CD4-positive, alpha-beta memory T cell (primary cell): Measurements from ENCODE around the gene CSTPP1. TPM values are rescaled to one million over a fixed set of nuclear protein-coding genes. Genes with fewer than 3 reads are reported as not detected.
A peak's percentile ranks its signal among the peaks of the same experiment; 100 is the strongest.

Source experiments
- CTCF ChIA-PET: fragments of 350-600 bp; sonication (Branson Sonifier 250); formaldehyde crosslinking; loops from one replicate; lab custom pipeline; 2021; ENCODE audit warnings: inconsistent platforms; ENCODE audit not compliant: partially characterized antibody; lab: Charles Lee
- POLR2A ChIA-PET: fragments of 350-600 bp; sonication (Branson Sonifier 250); formaldehyde crosslinking; loops from one replicate; lab custom pipeline; 2021; ENCODE audit not compliant: partially characterized antibody; lab: Charles Lee
- DNase-seq, 5 donors: peaks; one replicate each; pipeline versions ENCODE4 v3.0.0 to v3.0.0-alpha.2; 2020 to 2022; ENCODE audit warnings: mixed read lengths in 1 of 5
- H3K27ac ChIP-seq: one replicate; pipeline ENCODE4 v1.7.0; 2013; ENCODE audit warnings: low read depth, low read length
- H3K27me3 ChIP-seq: 2 replicates; pipeline ENCODE4 v1.7.0; 2013; ENCODE audit warnings: mild to moderate bottlenecking, low read length, moderate library complexity; ENCODE audit not compliant: insufficient read depth
- H3K36me3 ChIP-seq: 2 replicates; pipeline ENCODE4 v1.7.0; 2013; ENCODE audit warnings: mild to moderate bottlenecking, low read length, moderate library complexity; ENCODE audit not compliant: insufficient read depth
- H3K4me1 ChIP-seq: 2 replicates; pipeline ENCODE4 v1.7.0; 2013; ENCODE audit warnings: mild to moderate bottlenecking, low read length, moderate library complexity; ENCODE audit not compliant: insufficient read depth
- H3K4me3 ChIP-seq, 2 donors: one replicate each; pipeline ENCODE4 v1.7.0; 2013; ENCODE audit warnings: low read length in 2 of 2, mild to moderate bottlenecking in 1 of 2
- H3K9me3 ChIP-seq, 2 donors: one replicate each; pipeline ENCODE4 v1.7.0; 2013; ENCODE audit warnings: low read length in 2 of 2, control low read depth in 1 of 2; ENCODE audit not compliant: control insufficient read depth in 1 of 2
- H3K27ac Mint-ChIP-seq, 7 donors: one replicate each; pipeline ENCODE4 v1.8.0; 2020 to 2021; ENCODE audit warnings: mixed read lengths in 7 of 7, mild to moderate bottlenecking in 6 of 7, inconsistent platforms in 3 of 7, moderate library complexity in 3 of 7
- H3K27me3 Mint-ChIP-seq, 2 donors: one replicate each; pipeline ENCODE4 v1.8.0; 2020 to 2021; ENCODE audit warnings: mixed read lengths in 2 of 2
- H3K36me3 Mint-ChIP-seq, 2 donors: one replicate each; pipeline ENCODE4 v1.8.0; 2020 to 2021; ENCODE audit warnings: mixed read lengths in 2 of 2, inconsistent platforms in 1 of 2, mild to moderate bottlenecking in 1 of 2
- H3K4me1 Mint-ChIP-seq, 4 donors: one replicate each; pipeline ENCODE4 v1.8.0; 2020 to 2021; ENCODE audit warnings: mixed read lengths in 4 of 4, mild to moderate bottlenecking in 1 of 4
- H3K4me3 Mint-ChIP-seq, 8 donors: one replicate each; pipeline ENCODE4 v1.8.0; 2020 to 2021; ENCODE audit warnings: mixed read lengths in 8 of 8, mild to moderate bottlenecking in 7 of 8, moderate library complexity in 6 of 8, inconsistent platforms in 3 of 8
- H3K9me3 Mint-ChIP-seq, 8 donors: one replicate each; pipeline ENCODE4 v1.8.0; 2020 to 2021; ENCODE audit warnings: mixed read lengths in 8 of 8, mild to moderate bottlenecking in 5 of 8, inconsistent platforms in 3 of 8, moderate library complexity in 1 of 8
- intact Hi-C: fragments of 100-400 bp; cut with micrococcal nuclease; formaldehyde crosslinking; loops from one replicate; pipeline ENCODE4 v1.15.1; 2023
- polyA plus RNA-seq, 2 donors: library from polyadenylated mRNA; unstranded; fragments of 300-500 nt; fragmentation: Illumina TruSeq; gene quantifications; one replicate each; pipeline ENCODE4 v1.2.3, GENCODE V29; 2021
- total RNA-seq, 2 experiments: library from RNA; stranded (reverse); gene quantifications; one replicate each; pipeline ENCODE4 v1.2.3, GENCODE V29; 2021

The CSTPP1 gene
- total and polyA plus RNA-seq, 4 experiments from 2014 or later = 12.4 to 24.3 (median 17.8) TPM

DNA sequence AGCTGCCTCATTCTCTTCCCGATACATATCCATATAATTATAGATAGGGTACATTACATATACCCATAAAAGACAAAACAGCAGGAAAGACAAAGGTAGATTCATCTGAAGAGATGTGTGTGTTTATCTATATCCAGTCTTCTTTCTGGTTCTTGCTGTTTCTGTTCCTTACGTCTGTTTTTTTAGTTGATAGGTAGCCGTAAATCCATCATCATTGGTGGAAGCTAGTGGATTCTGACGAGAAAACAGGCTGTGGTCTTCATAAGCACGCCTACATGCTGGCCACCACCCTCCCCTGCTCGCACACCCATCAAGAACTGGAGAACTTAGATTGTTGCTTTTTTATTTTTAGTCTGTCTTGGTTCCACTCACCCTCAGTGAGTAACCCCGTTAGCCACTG lies 188.5 kb downstream of the CSTPP1 start:
- Histone ChIP-seq H3K4me1 (no peaks in the 10 kb centered on the region), H3K4me3 (no peak overlapping the region), H3K27me3 (no peaks in the 10 kb centered on the region), H3K36me3 (no peaks in the 10 kb centered on the region), H3K27ac (no peak overlapping the region), H3K9me3 (no peaks in the 10 kb centered on the region)
- CTCF ChIA-PET = interaction anchor here (1.6 kb wide), 1 partner anchor 28 kb away, joined by 3 read pairs; no protein-coding TSS in a partner anchor
- peak overlapping the region in 1 of 7 donors; percentile 68 for H3K27ac Mint-ChIP-seq
- no peaks in the 10 kb centered on the region for H3K27me3 Mint-ChIP-seq
- H3K9me3 Mint-ChIP-seq = no peaks in the 10 kb centered on the region
- H3K4me3 Mint-ChIP-seq = no peak overlapping the region
- H3K4me1 Mint-ChIP-seq = no peaks in the 10 kb centered on the region
- POLR2A ChIA-PET = interaction anchor here (0.6 kb wide), 1 partner anchor 30 kb away, joined by 3 read pairs; no protein-coding TSS in a partner anchor
- no peak for DNase-seq
- H3K36me3 Mint-ChIP-seq = no peaks in the 10 kb centered on the region
- intact Hi-C loops = no loop called here

DNA sequence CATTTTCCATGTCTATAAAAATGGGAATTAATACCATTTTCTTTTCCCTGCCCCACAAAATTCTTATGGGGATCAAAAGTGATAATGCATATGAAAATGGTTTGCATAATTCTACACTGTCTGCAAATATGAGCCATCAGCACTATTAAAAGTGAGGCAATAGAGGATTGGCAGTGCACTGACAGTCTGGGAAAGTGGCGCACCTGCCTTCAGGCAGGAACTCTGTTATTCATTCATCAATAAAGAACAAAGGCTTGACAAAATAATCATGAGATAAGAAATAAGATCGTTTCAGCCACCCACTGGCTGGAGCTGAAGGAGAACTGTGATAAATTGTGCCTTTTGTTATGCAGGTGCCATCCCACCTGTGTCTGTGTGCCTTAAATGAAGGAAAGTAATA lies 190.7 kb downstream of the CSTPP1 start:
- H3K27me3 ChIP-seq = no peaks in the 10 kb centered on the region
- H3K4me3 ChIP-seq = no peak overlapping the region
- no peaks in the 10 kb centered on the region for H3K9me3 ChIP-seq
- Mint-ChIP-seq H3K36me3 (no peaks in the 10 kb centered on the region), H3K9me3 (no peaks in the 10 kb centered on the region), H3K4me3 (no peak overlapping the region), H3K4me1 (no peaks in the 10 kb centered on the region), H3K27ac (no peak overlapping the region), H3K27me3 (no peaks in the 10 kb centered on the region)
- H3K4me1 ChIP-seq = no peaks in the 10 kb centered on the region
- H3K36me3 ChIP-seq = no peaks in the 10 kb centered on the region
- DNase-seq = no peak
- ChIA-PET CTCF (no interaction called here), POLR2A (no interaction called here)
- no peak overlapping the region for H3K27ac ChIP-seq
- intact Hi-C loops = no loop called here

DNA sequence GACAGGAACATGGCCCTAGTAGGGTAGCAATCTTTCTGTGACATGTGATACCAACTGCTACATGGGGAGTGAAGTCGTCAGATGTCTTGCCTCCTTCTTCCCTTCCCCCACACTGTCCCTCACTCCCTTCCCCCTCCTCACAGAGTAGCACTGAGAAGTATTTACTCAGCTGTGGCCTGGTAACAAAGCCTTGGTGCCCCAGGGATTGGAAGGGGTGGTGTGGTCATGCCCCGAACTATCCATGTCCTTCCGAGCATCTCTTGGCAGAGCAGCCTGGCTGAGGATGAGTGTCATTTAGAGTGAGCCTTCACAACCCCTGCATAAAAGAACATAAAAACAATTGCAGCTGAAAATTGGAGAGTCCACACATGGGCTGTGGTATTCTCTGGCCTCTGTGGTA lies 194.0 kb downstream of the CSTPP1 start:
- no peak overlapping the region for H3K4me3 Mint-ChIP-seq

DNA sequence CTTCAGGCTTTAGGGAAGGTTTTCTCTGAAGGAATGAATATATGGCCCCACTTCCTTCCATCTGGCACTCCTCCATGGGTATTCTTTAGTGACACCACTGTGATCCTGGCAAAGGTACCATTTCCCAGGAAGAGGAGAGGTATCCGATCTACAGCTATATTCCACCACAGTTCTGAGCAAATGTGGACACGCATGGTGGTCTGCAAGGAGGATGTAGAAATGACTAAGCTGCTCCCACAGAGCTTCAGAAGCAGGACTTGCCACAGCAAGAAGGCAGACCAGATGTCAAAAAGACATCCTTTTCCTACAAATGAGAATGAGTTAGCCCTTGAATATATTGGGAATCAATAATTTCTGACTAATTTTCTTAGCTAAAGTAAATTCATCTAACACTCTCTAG lies 194.6 kb downstream of the CSTPP1 start:
- H3K27me3 ChIP-seq = no peaks in the 10 kb centered on the region
- DNase-seq = no peak
- H3K4me1 Mint-ChIP-seq = no peaks in the 10 kb centered on the region
- no peaks in the 10 kb centered on the region for H3K4me1 ChIP-seq
- no peaks in the 10 kb centered on the region for H3K9me3 Mint-ChIP-seq
- POLR2A ChIA-PET = no interaction called here
- no peak overlapping the region for H3K27ac ChIP-seq
- H3K27ac Mint-ChIP-seq = no peak overlapping the region
- intact Hi-C loops = no loop called here
- CTCF ChIA-PET = interaction anchor here (0.6 to 3.8 kb wide), 3 partner anchors 15 to 22 kb away, joined by 3 to 20 read pairs (median 3); no protein-coding TSS in a partner anchor
- H3K36me3 ChIP-seq = no peaks in the 10 kb centered on the region
- H3K4me3 ChIP-seq = no peak overlapping the region
- no peaks in the 10 kb centered on the region for H3K27me3 Mint-ChIP-seq
- no peaks in the 10 kb centered on the region for H3K9me3 ChIP-seq
- no peaks in the 10 kb centered on the region for H3K36me3 Mint-ChIP-seq
- H3K4me3 Mint-ChIP-seq = no peak overlapping the region

More for the DNA sequence above, 194.0 kb downstream of the CSTPP1 start:
- Histone ChIP-seq H3K36me3 (no peaks in the 10 kb centered on the region), H3K9me3 (no peaks in the 10 kb centered on the region), H3K4me1 (no peaks in the 10 kb centered on the region), H3K27ac (no peak overlapping the region), H3K27me3 (no peaks in the 10 kb centered on the region), H3K4me3 (no peak overlapping the region)
- intact Hi-C loops = no loop called here
- no peak for DNase-seq
- H3K36me3 Mint-ChIP-seq = no peaks in the 10 kb centered on the region
- no peaks in the 10 kb centered on the region for H3K27me3 Mint-ChIP-seq
- no peaks in the 10 kb centered on the region for H3K4me1 Mint-ChIP-seq
- no peak overlapping the region for H3K27ac Mint-ChIP-seq
- no peaks in the 10 kb centered on the region for H3K9me3 Mint-ChIP-seq
- CTCF ChIA-PET = interaction anchor here (3.8 kb wide), 1 partner anchor 22 kb away, joined by 20 read pairs; no protein-coding TSS in a partner anchor
- POLR2A ChIA-PET = no interaction called here

DNA sequence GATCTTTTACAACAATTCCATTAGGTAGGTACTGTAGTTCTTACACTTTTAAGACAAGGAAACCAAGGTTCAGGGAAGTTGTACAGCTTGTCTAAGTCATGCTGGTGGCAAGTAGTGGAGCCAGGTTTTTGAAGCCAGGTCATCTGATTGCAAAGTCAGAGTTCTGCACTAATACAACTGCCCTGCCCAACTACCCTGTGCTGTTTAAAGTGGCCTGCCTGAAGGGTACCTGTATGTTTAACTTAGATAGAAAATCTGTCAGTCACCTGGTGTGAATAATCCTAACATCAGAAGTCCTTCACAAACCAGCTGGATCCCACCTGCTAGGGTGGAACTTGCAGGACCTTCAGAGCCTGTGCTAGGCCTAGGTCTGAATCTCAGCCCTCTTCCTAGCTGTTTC lies 195.9 kb downstream of the CSTPP1 start:
- intact Hi-C loops = no loop called here
- no peak for DNase-seq
- POLR2A ChIA-PET = no interaction called here
- Histone ChIP-seq H3K4me1 (no peaks in the 10 kb centered on the region), H3K4me3 (no peak overlapping the region), H3K27ac (no peak overlapping the region), H3K9me3 (no peaks in the 10 kb centered on the region), H3K36me3 (no peaks in the 10 kb centered on the region), H3K27me3 (no peaks in the 10 kb centered on the region)
- no peak overlapping the region for H3K27ac Mint-ChIP-seq
- H3K27me3 Mint-ChIP-seq = no peaks in the 10 kb centered on the region
- H3K36me3 Mint-ChIP-seq = peaks cover 3 to 8% of the 10 kb centered on the region in 2 donors
- H3K9me3 Mint-ChIP-seq = no peaks in the 10 kb centered on the region
- H3K4me3 Mint-ChIP-seq = no peak overlapping the region
- no peaks in the 10 kb centered on the region for H3K4me1 Mint-ChIP-seq
- CTCF ChIA-PET = interaction anchor here (3.8 kb wide), 1 partner anchor 20 kb away, joined by 20 read pairs; no protein-coding TSS in a partner anchor

DNA sequence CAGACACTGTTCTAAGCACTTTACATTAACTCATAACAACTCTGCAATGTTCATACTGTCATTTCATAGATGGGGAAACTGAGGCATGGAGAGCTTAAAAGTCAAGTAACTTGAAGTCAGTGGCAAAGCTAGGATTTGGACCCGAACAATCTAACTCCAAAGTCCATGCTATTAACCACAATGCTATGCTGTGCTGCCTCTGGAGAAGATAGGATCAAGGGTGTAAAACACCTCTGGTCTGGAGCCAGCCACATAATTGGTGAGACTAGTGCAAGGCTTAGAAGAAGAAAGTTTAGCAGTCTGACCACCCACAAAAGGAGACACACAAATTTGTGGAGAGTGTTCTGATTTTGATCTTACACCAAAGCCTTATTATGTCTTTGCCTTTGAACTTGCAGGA lies 196.4 kb downstream of the CSTPP1 start:
- CTCF ChIA-PET = interaction anchor here (3.8 kb wide), 1 partner anchor 20 kb away, joined by 20 read pairs; no protein-coding TSS in a partner anchor
- Mint-ChIP-seq H3K27me3 (no peaks in the 10 kb centered on the region), H3K9me3 (no peaks in the 10 kb centered on the region), H3K36me3 (peaks cover 8 to 13% of the 10 kb centered on the region in 2 donors), H3K27ac (no peak overlapping the region), H3K4me3 (no peak overlapping the region), H3K4me1 (no peaks in the 10 kb centered on the region)
- no peaks in the 10 kb centered on the region for H3K4me1 ChIP-seq
- H3K4me3 ChIP-seq = no peak overlapping the region
- no peak for DNase-seq
- H3K27ac ChIP-seq = no peak overlapping the region
- POLR2A ChIA-PET = no interaction called here
- intact Hi-C loops = no loop called here
- H3K27me3 ChIP-seq = no peaks in the 10 kb centered on the region
- no peaks in the 10 kb centered on the region for H3K9me3 ChIP-seq
- no peaks in the 10 kb centered on the region for H3K36me3 ChIP-seq

DNA sequence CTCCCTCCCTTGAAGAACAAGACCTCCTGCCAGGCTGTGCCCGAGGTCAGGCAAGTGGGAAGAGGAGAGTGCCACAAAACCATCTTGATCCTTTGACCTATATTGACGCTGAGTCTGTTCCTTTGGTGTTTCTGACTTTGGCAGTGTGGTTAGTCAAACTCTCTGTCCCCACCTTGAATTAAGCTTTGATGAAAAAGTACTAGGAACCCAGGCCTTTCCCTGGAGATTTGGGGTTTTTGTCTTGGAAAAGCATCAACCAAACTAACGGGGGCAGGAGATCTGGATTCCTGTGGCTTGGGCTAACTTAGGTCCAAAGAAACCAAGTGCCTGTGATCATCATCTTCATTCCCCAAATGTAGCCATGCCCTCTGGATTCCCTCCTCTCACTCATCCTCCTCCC lies 199.8 kb downstream of the CSTPP1 start:
- Mint-ChIP-seq H3K4me1 (no peaks in the 10 kb centered on the region), H3K9me3 (no peaks in the 10 kb centered on the region), H3K4me3 (no peak overlapping the region), H3K27ac (peak overlapping the region in 2 of 7 donors; percentile 3 to 53), H3K27me3 (no peaks in the 10 kb centered on the region), H3K36me3 (peaks cover 14 to 20% of the 10 kb centered on the region in 2 donors)
- H3K27me3 ChIP-seq = no peaks in the 10 kb centered on the region
- no peak for DNase-seq
- H3K36me3 ChIP-seq = no peaks in the 10 kb centered on the region
- ChIA-PET POLR2A (no interaction called here), CTCF (no interaction called here)
- H3K4me1 ChIP-seq = no peaks in the 10 kb centered on the region
- intact Hi-C loops = no loop called here
- H3K9me3 ChIP-seq = no peaks in the 10 kb centered on the region
- H3K27ac ChIP-seq = no peak overlapping the region
- no peak overlapping the region for H3K4me3 ChIP-seq
